Osteoblast (primary cell): ENCODE results near the gene TDG. TPM values are rescaled to one million over a fixed set of nuclear protein-coding genes. Genes with fewer than 3 reads are reported as not detected.
"Not testable (repeated sequence)": the region's sequence is repeated elsewhere in the genome, so short reads cannot be mapped to it uniquely, and the experiment has no call there.

Experiments used
- DNase-seq: peaks from one replicate; pipeline ENCODE4 v3.0.0; 2011; ENCODE audit warnings: low spot score, mixed read lengths; ENCODE audit not compliant: insufficient read length; ENCODE audit errors: missing footprints
- H2AFZ ChIP-seq: 2 replicates; pipeline ENCODE4 v1.6.0; 2011; ENCODE audit warnings: mild to moderate bottlenecking, low read length
- H3K27ac ChIP-seq: 2 replicates; pipeline ENCODE4 v1.5.1; 2011; ENCODE audit warnings: mild to moderate bottlenecking, low read depth, low read length, moderate library complexity
- H3K27me3 ChIP-seq: 2 replicates; pipeline ENCODE4 v1.6.0; 2012; ENCODE audit warnings: mild to moderate bottlenecking, control low read depth, inconsistent platforms, low read length, moderate library complexity; ENCODE audit not compliant: insufficient read depth
- H3K36me3 ChIP-seq: 2 replicates; pipeline ENCODE4 v1.5.1; 2011; ENCODE audit warnings: mild to moderate bottlenecking, low read length, control low read depth, moderate library complexity; ENCODE audit not compliant: insufficient read depth
- H3K4me1 ChIP-seq: 2 replicates; pipeline ENCODE4 v1.5.1; 2011; ENCODE audit warnings: mild to moderate bottlenecking, low read length, control low read depth, moderate library complexity; ENCODE audit not compliant: insufficient read depth
- H3K4me2 ChIP-seq: 2 replicates; pipeline ENCODE4 v1.6.0; 2011; ENCODE audit warnings: mild to moderate bottlenecking, low read length; ENCODE audit not compliant: insufficient read depth
- H3K4me3 ChIP-seq: fragments of 200-600 bp; sonication (generic); 3 replicates; pipeline ENCODE4 v1.5.1; 2012; ENCODE audit warnings: mild to moderate bottlenecking, low read length, inconsistent platforms; ENCODE audit not compliant: insufficient read depth
- H3K79me2 ChIP-seq: 2 replicates; pipeline ENCODE4 v1.6.0; 2012; ENCODE audit warnings: mild to moderate bottlenecking, low read length, control low read depth, inconsistent platforms; ENCODE audit not compliant: insufficient read depth
- H3K9me3 ChIP-seq: 2 replicates; pipeline ENCODE4 v1.5.1; 2011; ENCODE audit warnings: low read depth, low read length, control low read depth
- H4K20me1 ChIP-seq: 2 replicates; pipeline ENCODE4 v1.6.0; 2012; ENCODE audit warnings: mild to moderate bottlenecking, low read length, control low read depth; ENCODE audit not compliant: insufficient read depth
- total RNA-seq: library from RNA; depleted of rRNA; stranded (reverse); fragments of >200 nt; gene quantifications from 2 replicates; pipeline ENCODE4 v1.2.3, GENCODE V29; 2012
- TF ChIP-seq, protein P1 (sequence below): IDR thresholded peaks from 2 replicates; pipeline ENCODE4 v1.5.1; 2011; ENCODE audit warnings: mild to moderate bottlenecking, low read depth, low read length, moderate library complexity; ENCODE audit errors: extremely low read depth

Gene TDG
- total RNA-seq, 1 donor: 23.2 TPM

DNA sequence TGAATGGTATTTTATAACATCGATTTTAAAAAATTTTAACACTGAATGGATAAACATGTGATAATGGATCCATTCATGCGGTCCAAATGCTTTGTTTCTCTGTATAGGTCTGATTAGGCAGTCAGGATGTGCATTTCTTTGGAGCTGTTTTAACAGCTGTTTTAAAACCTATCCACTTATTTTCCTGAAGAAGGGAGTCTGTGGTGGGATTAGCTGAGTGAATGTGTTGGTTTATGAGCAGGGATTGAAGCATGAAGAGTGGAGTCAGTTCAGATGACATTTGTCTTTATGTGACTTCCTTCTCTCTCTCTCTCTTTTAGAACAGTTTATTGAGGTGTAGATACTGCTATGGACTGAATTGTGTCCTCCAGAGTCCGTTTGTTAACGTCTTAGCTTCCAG is 46.7 kb downstream of the TDG start:
- Histone ChIP-seq H4K20me1 (no peaks in the 10 kb centered on the region), H3K27ac (no peak overlapping the region), H3K79me2 (no peaks in the 10 kb centered on the region), H3K27me3 (no peaks in the 10 kb centered on the region), H3K36me3 (peaks cover 5% of the 10 kb centered on the region), H3K4me1 (peaks cover 14% of the 10 kb centered on the region), H2AFZ (no peak overlapping the region), H3K9me3 (no peaks in the 10 kb centered on the region), H3K4me2 (no peak overlapping the region), H3K4me3 (no peak overlapping the region)
- TF ChIP-seq, protein P1, sequence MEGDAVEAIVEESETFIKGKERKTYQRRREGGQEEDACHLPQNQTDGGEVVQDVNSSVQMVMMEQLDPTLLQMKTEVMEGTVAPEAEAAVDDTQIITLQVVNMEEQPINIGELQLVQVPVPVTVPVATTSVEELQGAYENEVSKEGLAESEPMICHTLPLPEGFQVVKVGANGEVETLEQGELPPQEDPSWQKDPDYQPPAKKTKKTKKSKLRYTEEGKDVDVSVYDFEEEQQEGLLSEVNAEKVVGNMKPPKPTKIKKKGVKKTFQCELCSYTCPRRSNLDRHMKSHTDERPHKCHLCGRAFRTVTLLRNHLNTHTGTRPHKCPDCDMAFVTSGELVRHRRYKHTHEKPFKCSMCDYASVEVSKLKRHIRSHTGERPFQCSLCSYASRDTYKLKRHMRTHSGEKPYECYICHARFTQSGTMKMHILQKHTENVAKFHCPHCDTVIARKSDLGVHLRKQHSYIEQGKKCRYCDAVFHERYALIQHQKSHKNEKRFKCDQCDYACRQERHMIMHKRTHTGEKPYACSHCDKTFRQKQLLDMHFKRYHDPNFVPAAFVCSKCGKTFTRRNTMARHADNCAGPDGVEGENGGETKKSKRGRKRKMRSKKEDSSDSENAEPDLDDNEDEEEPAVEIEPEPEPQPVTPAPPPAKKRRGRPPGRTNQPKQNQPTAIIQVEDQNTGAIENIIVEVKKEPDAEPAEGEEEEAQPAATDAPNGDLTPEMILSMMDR: no peak
- DNase-seq: no peak

DNA sequence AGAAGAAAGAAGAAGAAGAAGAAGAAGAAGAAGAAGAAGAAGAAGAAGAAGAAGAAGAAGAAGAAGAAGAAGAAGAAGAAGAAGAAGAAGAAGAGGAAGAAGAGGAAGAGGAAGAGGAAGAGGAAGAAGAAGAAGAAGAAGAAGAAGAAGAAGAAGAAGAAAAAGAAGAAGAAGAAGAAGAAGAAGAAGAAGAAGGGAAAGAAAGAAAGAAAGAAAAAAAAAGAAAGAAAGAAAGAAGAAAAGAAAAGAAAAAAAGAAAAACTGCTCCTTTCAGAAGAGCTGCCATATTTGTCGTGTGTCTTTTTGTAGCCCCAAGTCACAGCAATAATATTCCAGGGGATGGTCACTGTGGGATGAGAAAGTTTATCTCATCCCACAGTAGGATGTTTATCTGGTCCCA is 56.2 kb downstream of the TDG start:
- not testable (repeated sequence) for H3K79me2 ChIP-seq, H3K4me2 ChIP-seq, H2AFZ ChIP-seq, DNase-seq, H4K20me1 ChIP-seq, H3K36me3 ChIP-seq, H3K9me3 ChIP-seq, H3K4me3 ChIP-seq, H3K4me1 ChIP-seq, H3K27me3 ChIP-seq, H3K27ac ChIP-seq

DNA sequence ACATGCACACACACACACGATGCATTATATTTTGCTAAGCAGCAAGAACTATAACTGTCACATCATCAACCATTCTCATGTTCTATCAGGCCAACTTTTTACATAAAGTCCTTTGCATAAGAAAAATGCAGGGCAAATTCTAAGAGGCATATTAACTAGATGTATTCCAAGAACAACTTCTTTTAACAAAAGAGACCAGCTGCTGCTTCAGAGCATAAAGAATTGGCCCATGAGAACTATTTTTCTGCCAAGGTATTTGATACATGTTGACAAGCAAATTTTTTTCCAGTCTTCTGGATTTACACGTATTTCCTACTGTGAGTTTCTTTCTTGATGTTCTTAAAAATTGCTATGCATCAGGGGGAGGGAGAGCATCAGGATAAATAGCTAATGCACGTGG is 57.1 kb downstream of the TDG start:
- Histone ChIP-seq H3K4me3 (no peak overlapping the region), H3K4me1 (no peaks in the 10 kb centered on the region), H3K79me2 (no peaks in the 10 kb centered on the region), H2AFZ (no peak overlapping the region), H3K36me3 (no peaks in the 10 kb centered on the region), H3K27me3 (no peaks in the 10 kb centered on the region), H4K20me1 (no peaks in the 10 kb centered on the region), H3K4me2 (no peak overlapping the region), H3K27ac (no peak overlapping the region), H3K9me3 (no peaks in the 10 kb centered on the region)
- TF ChIP-seq, protein P1: no peak
- DNase-seq: no peak

DNA sequence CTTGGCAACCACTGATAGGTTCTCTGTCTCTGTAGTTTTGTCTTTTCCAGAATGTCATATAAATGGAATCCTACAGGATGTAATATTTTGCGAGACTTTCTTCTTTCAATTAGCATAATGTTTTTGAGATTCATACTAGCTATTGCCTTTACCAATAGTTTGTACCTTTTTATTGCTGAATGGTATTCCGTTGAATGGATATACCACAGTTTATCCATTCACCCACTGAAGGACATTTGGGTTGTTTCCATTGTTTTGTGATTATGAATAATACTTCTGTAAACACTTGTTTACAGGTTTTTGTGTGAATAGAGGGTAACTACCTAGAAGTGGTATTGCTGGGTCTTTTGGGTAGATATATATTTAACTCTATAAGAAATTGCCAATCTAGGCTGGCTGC is 58.0 kb downstream of the TDG start:
- no peaks in the 10 kb centered on the region for H3K27me3 ChIP-seq
- no peaks in the 10 kb centered on the region for H3K9me3 ChIP-seq
- H3K27ac ChIP-seq: no peak overlapping the region
- no peak overlapping the region for H2AFZ ChIP-seq
- no peaks in the 10 kb centered on the region for H4K20me1 ChIP-seq
- TF ChIP-seq, protein P1: no peak
- no peak overlapping the region for H3K4me2 ChIP-seq
- H3K4me3 ChIP-seq: no peak overlapping the region
- no peaks in the 10 kb centered on the region for H3K36me3 ChIP-seq
- no peaks in the 10 kb centered on the region for H3K79me2 ChIP-seq
- DNase-seq: no peak
- no peaks in the 10 kb centered on the region for H3K4me1 ChIP-seq
